Measurements from ENCODE around the gene CDH1. TPM values are rescaled to one million over a fixed set of nuclear protein-coding genes. Genes with fewer than 3 reads are reported as not detected.
A peak's percentile ranks its signal among the peaks of the same experiment; 100 is the strongest.

CDH1 gene
- total RNA-seq, 2 donors from 2014 or later, result 118 to 123 TPM

DNA sequence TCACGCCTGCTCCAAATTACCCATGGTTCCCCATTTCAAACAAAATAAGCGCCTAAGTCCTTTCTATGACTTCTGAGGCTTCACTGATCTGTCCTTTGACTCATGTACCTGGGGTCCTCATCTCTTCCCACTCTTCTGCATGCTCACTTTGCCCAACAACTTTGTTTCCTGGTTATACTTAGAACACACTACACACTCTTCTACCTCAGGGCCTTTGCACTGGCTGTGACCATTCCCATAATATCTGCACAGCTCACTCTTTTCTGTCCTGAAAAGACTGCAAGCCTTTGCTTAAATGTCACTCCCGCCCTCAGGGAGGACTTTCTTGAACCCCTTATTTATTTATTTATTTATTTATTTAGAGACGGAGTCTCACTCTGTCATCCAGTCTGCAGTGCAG is 14.1 kb downstream of the CDH1 start:
- WGBS, 2 experiments (ENCODE audit: insufficient coverage in 1 of 2, insufficient read length in 1 of 2), result 95 to 98% methylated on average over 2 to 3 of the region's 4 CpGs
- no peaks in the 10 kb centered on the region for H3K27me3 Mint-ChIP-seq (ENCODE audit: insufficient read depth)
- H3K9me3 Mint-ChIP-seq, result no peaks in the 10 kb centered on the region

DNA sequence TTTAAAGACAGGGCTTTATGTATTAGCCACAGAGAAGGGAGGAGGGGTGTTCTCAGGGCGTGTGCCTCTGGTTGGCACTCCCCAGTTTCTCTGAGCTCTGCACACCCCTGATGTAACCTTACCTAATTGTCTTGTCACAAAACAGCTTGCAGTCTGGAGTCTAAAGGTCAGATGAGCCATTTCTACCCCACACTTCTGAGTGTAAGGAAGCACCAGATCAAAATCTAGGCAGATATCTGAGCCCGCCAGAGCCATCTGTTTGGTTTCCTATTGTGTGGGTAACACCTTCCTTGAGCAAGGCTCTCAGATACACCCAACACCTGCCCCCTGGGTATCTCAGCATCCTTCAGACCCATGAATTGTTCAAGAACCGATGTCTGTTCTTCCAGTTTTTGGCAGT is 15.5 kb downstream of the CDH1 start:
- TF ChIP-seq, protein P1, sequence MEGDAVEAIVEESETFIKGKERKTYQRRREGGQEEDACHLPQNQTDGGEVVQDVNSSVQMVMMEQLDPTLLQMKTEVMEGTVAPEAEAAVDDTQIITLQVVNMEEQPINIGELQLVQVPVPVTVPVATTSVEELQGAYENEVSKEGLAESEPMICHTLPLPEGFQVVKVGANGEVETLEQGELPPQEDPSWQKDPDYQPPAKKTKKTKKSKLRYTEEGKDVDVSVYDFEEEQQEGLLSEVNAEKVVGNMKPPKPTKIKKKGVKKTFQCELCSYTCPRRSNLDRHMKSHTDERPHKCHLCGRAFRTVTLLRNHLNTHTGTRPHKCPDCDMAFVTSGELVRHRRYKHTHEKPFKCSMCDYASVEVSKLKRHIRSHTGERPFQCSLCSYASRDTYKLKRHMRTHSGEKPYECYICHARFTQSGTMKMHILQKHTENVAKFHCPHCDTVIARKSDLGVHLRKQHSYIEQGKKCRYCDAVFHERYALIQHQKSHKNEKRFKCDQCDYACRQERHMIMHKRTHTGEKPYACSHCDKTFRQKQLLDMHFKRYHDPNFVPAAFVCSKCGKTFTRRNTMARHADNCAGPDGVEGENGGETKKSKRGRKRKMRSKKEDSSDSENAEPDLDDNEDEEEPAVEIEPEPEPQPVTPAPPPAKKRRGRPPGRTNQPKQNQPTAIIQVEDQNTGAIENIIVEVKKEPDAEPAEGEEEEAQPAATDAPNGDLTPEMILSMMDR (conservative IDR thresholded peaks at IDR 0.05), result no peak
- Histone ChIP-seq H3K9ac (ENCODE audit: extremely low read depth, low read length, poor library complexity, severe bottlenecking) (no peak overlapping the region), H3K27me3 (ENCODE audit: control insufficient read depth, insufficient read depth, low read length, poor library complexity, severe bottlenecking) (no peaks in the 10 kb centered on the region), H3K27ac (ENCODE audit: low read depth, low read length) (no peak overlapping the region), H3K9me3 (ENCODE audit: control insufficient read depth, low read length) (no peaks in the 10 kb centered on the region), H3K4me1 (ENCODE audit: control insufficient read depth, insufficient read depth, low read length) (peaks cover 6% of the 10 kb centered on the region), H3K36me3 (ENCODE audit: control insufficient read depth, insufficient read depth, low read length) (no peaks in the 10 kb centered on the region), H3K4me3 (ENCODE audit: low read length) (no peak overlapping the region)
- H3K4me3 Mint-ChIP-seq, result no peak overlapping the region
- H3K27ac Mint-ChIP-seq, result peak overlapping the region; percentile 79
- H3K4me1 Mint-ChIP-seq, result peaks cover 18% of the 10 kb centered on the region
- H3K36me3 Mint-ChIP-seq (ENCODE audit: low read depth), result peaks cover 19% of the 10 kb centered on the region
- H3K27me3 Mint-ChIP-seq (ENCODE audit: insufficient read depth), result no peaks in the 10 kb centered on the region
- H3K9me3 Mint-ChIP-seq, result no peaks in the 10 kb centered on the region
- 79 to 89% methylated on average over 2 to 3 of the region's 3 CpGs for WGBS, 2 experiments (ENCODE audit: insufficient coverage in 1 of 2, insufficient read length in 1 of 2)
- no peak for DNase-seq

More for the DNA sequence above, 14.1 kb downstream of the CDH1 start:
- H3K9ac ChIP-seq (ENCODE audit: extremely low read depth, low read length, poor library complexity, severe bottlenecking), result no peak overlapping the region
- Mint-ChIP-seq H3K36me3 (ENCODE audit: low read depth) (peaks cover 17% of the 10 kb centered on the region), H3K27ac (no peak overlapping the region), H3K4me3 (no peak overlapping the region), H3K4me1 (peaks cover 20% of the 10 kb centered on the region)
- TF ChIP-seq, protein P1 (conservative IDR thresholded peaks at IDR 0.05), result no peak
- H3K4me1 ChIP-seq (ENCODE audit: control insufficient read depth, insufficient read depth, low read length), result peaks cover 6% of the 10 kb centered on the region
- H3K9me3 ChIP-seq (ENCODE audit: control insufficient read depth, low read length), result no peaks in the 10 kb centered on the region
- H3K27me3 ChIP-seq (ENCODE audit: control insufficient read depth, insufficient read depth, low read length, poor library complexity, severe bottlenecking), result no peaks in the 10 kb centered on the region
- H3K36me3 ChIP-seq (ENCODE audit: control insufficient read depth, insufficient read depth, low read length), result no peaks in the 10 kb centered on the region
- no peak for DNase-seq
- no peak overlapping the region for H3K4me3 ChIP-seq (ENCODE audit: low read length)
- no peak overlapping the region for H3K27ac ChIP-seq (ENCODE audit: low read depth, low read length)

DNA sequence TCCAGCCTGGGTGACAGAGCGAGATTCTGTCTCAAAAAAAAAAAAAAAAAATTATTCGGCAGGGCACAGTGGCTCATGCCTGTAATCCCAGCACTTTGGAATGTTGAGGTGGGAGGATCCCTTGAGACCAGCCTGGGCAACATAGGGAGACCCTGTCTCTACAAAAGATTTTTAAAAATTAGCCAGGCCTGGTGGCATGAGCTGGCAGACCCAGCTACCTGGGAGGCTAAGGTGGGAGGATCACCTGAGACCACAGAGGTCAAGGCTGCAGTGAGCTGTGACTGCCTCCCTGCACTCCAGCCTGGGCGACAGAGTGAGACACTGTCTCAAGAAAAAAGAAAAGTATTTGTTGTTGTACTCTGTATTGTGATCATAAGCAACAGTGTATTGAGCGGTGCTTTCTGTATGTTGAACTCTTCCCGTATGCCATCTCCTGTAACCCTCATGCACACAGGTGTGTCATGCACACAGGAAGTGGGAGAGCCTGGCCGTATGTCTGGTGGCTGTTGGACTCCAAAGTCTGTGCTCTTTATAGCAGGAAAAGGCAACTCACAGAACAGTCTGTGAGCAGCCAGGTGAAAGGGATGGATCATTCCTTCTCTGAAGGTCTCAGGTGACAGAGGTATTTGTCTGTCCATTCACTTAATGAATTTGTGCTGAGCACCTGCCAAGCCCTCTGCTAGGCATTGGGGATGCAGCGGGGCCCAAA is 17.1 kb downstream of the CDH1 start:
- peaks cover 6% of the 10 kb centered on the region for H3K4me1 ChIP-seq (ENCODE audit: control insufficient read depth, insufficient read depth, low read length)
- DNase-seq, result no peak
- no peak overlapping the region for H3K27ac ChIP-seq (ENCODE audit: low read depth, low read length)
- H3K36me3 ChIP-seq (ENCODE audit: control insufficient read depth, insufficient read depth, low read length), result no peaks in the 10 kb centered on the region
- Mint-ChIP-seq H3K4me3 (no peak overlapping the region), H3K27me3 (ENCODE audit: insufficient read depth) (no peaks in the 10 kb centered on the region), H3K4me1 (peaks cover 15% of the 10 kb centered on the region), H3K27ac (no peak overlapping the region), H3K36me3 (ENCODE audit: low read depth) (peaks cover 22% of the 10 kb centered on the region), H3K9me3 (no peaks in the 10 kb centered on the region)
- 92 to 93% methylated on average over 4 to 7 of the region's 7 CpGs for WGBS, 2 experiments (ENCODE audit: insufficient coverage in 1 of 2, insufficient read length in 1 of 2)
- H3K4me3 ChIP-seq (ENCODE audit: low read length), result no peak overlapping the region
- no peaks in the 10 kb centered on the region for H3K9me3 ChIP-seq (ENCODE audit: control insufficient read depth, low read length)
- TF ChIP-seq, protein P1 (conservative IDR thresholded peaks at IDR 0.05), result no peak
- H3K9ac ChIP-seq (ENCODE audit: extremely low read depth, low read length, poor library complexity, severe bottlenecking), result no peak overlapping the region
- H3K27me3 ChIP-seq (ENCODE audit: control insufficient read depth, insufficient read depth, low read length, poor library complexity, severe bottlenecking), result no peaks in the 10 kb centered on the region

Data from endodermal cell (in vitro differentiated cells).